ENCODE results near the gene ASMT.

The ASMT gene

GRCh38 chrX:1614927-1615326 is at the start of gene ASMT:
ASMT (plus strand) TSS chrX:1615059; CDS start chrX:1615200, 141 bp downstream.
- no peak for TF ChIP-seq CTCF (IDR thresholded peaks at IDR 0.05)

- no peak for TF ChIP-seq CTCF (IDR thresholded peaks at IDR 0.05)
These were observed 38.5 kb upstream of the ASMT start for GRCh38 chrX:1576201-1576992.

GRCh38 chrX:1577845-1578244 is 37.0 kb upstream of the ASMT start:
- no peak for TF ChIP-seq CTCF (IDR thresholded peaks at IDR 0.05)

GRCh38 chrX:1578511-1579173 is 36.2 kb upstream of the ASMT start:
- no peak for TF ChIP-seq CTCF (IDR thresholded peaks at IDR 0.05)

- peak; percentile 70 for TF ChIP-seq CTCF (IDR thresholded peaks at IDR 0.05)
These were observed 33.7 kb upstream of the ASMT start for GRCh38 chrX:1581132-1581531.

- TF ChIP-seq CTCF (IDR thresholded peaks at IDR 0.05): no peak
These were observed 32.0 kb upstream of the ASMT start for GRCh38 chrX:1582686-1583437.

GRCh38 chrX:1584237-1585011 is 30.4 kb upstream of the ASMT start:
- TF ChIP-seq CTCF (IDR thresholded peaks at IDR 0.05): no peak

Data from LNCAP (cell line).